Activated CD8-positive, alpha-beta T cell treated with anti-CD3 and anti-CD28 coated beads for 36 hours (primary cell): Measurements from ENCODE around the gene TCP11L2. TPM values are rescaled to one million over a fixed set of nuclear protein-coding genes. Genes with fewer than 3 reads are reported as not detected.

Experiments used
- ATAC-seq: fragments of 200-7000 bp; cut with Tn5 transposase; one replicate; pipeline ENCODE4 v1.10.0; 2021; ENCODE audit warnings: mild to moderate bottlenecking, moderate library complexity
- CTCF ChIA-PET: fragments of 350-600 bp; sonication (Branson Sonifier 250); formaldehyde crosslinking; loops from one replicate; lab custom pipeline; 2021; ENCODE audit warnings: antibody characterized with exemption; lab: Charles Lee
- POLR2A ChIA-PET: fragments of 350-600 bp; sonication (Branson Sonifier 250); formaldehyde crosslinking; loops from one replicate; lab custom pipeline; 2021; ENCODE audit warnings: antibody characterized with exemption; lab: Charles Lee
- DNase-seq: peaks from one replicate; pipeline ENCODE4 v3.0.0-alpha.2; 2020
- H3K27ac Mint-ChIP-seq: one replicate; pipeline ENCODE4 v1.8.0; 2021; ENCODE audit warnings: mild to moderate bottlenecking, mixed read lengths
- H3K27me3 Mint-ChIP-seq: one replicate; pipeline ENCODE4 v1.8.0; 2021; ENCODE audit warnings: mixed read lengths
- H3K36me3 Mint-ChIP-seq: one replicate; pipeline ENCODE4 v1.8.0; 2021; ENCODE audit warnings: low read depth, mixed read lengths
- H3K4me1 Mint-ChIP-seq: one replicate; pipeline ENCODE4 v1.8.0; 2021; ENCODE audit warnings: low read depth, mixed read lengths
- H3K4me3 Mint-ChIP-seq: one replicate; pipeline ENCODE4 v1.8.0; 2021; ENCODE audit warnings: mild to moderate bottlenecking, moderate library complexity, mixed read lengths
- H3K9me3 Mint-ChIP-seq: one replicate; pipeline ENCODE4 v1.8.0; 2021; ENCODE audit warnings: mixed read lengths
- CTCF ChIP-seq: fragments of 200-600 bp; IDR thresholded peaks from one replicate; pipeline ENCODE4 v1.8.0; 2022; ENCODE audit warnings: antibody characterized with exemption, mild to moderate bottlenecking
- intact Hi-C: fragments of 100-400 bp; cut with micrococcal nuclease; formaldehyde crosslinking; loops from one replicate; pipeline ENCODE4 v1.10.0; 2022
- total RNA-seq, 2 experiments: library from RNA; stranded (reverse); gene quantifications; one replicate each; pipeline ENCODE4 v1.2.3, GENCODE V29; 2021

Gene TCP11L2
- total RNA-seq, 2 experiments from 2014 or later = 11.9 to 13.2 TPM

- Mint-ChIP-seq H3K4me1 (no peaks in the 10 kb centered on the region), H3K27me3 (no peaks in the 10 kb centered on the region), H3K36me3 (no peaks in the 10 kb centered on the region), H3K27ac (no peak overlapping the region), H3K4me3 (no peak overlapping the region), H3K9me3 (no peaks in the 10 kb centered on the region)
- POLR2A ChIA-PET = interaction anchor here (0.8 to 1.1 kb wide), 3 partner anchors 8 to 44 kb away, joined by 3 read pairs; no protein-coding TSS in a partner anchor
- TF ChIP-seq CTCF = no peak
- DNase-seq (no peak), ATAC-seq (no peak)
- intact Hi-C loops = no loop called here
- CTCF ChIA-PET = interaction anchor here (0.8 to 1.0 kb wide), 4 partner anchors 22 to 38 kb away, joined by 3 to 4 read pairs (median 3); no protein-coding TSS in a partner anchor
Observed at GRCh38 chr12:106258226-106258625, 44.3 kb upstream of the TCP11L2 start.

GRCh38 chr12:106258935-106259334 lies 43.6 kb upstream of the TCP11L2 start:
- DNase-seq = no peak
- H3K4me3 Mint-ChIP-seq = no peak overlapping the region
- POLR2A ChIA-PET = interaction anchor here (0.8 to 1.1 kb wide), 4 partner anchors 9 to 43 kb away, joined by 3 read pairs; no protein-coding TSS in a partner anchor
- H3K4me1 Mint-ChIP-seq = no peaks in the 10 kb centered on the region
- no peak for ATAC-seq
- CTCF ChIA-PET = interaction anchor here (1.0 kb wide), 3 partner anchors 21 to 38 kb away, joined by 3 to 4 read pairs (median 3); no protein-coding TSS in a partner anchor
- H3K9me3 Mint-ChIP-seq = no peaks in the 10 kb centered on the region
- no peaks in the 10 kb centered on the region for H3K36me3 Mint-ChIP-seq
- no peak for TF ChIP-seq CTCF
- H3K27me3 Mint-ChIP-seq = no peaks in the 10 kb centered on the region
- H3K27ac Mint-ChIP-seq = no peak overlapping the region
- intact Hi-C loops = no loop called here

GRCh38 chr12:106265116-106265515 lies 37.4 kb upstream of the TCP11L2 start:
- no peak overlapping the region for H3K27ac Mint-ChIP-seq
- no peaks in the 10 kb centered on the region for H3K27me3 Mint-ChIP-seq
- no peak for ATAC-seq
- no peak for DNase-seq
- no peaks in the 10 kb centered on the region for H3K4me1 Mint-ChIP-seq
- no peaks in the 10 kb centered on the region for H3K9me3 Mint-ChIP-seq
- ChIA-PET POLR2A (no interaction called here), CTCF (interaction anchor here (1.2 kb wide), 1 partner anchor 38 kb away, joined by 4 read pairs; no protein-coding TSS in a partner anchor)
- no peak for TF ChIP-seq CTCF
- intact Hi-C loops = no loop called here
- no peaks in the 10 kb centered on the region for H3K36me3 Mint-ChIP-seq
- no peak overlapping the region for H3K4me3 Mint-ChIP-seq

- intact Hi-C loops = no loop called here
- ChIA-PET CTCF (interaction anchor here (1.4 kb wide), 1 partner anchor 41 kb away, joined by 6 read pairs; no protein-coding TSS in a partner anchor), POLR2A (interaction anchor here (0.9 kb wide), 1 partner anchor 19 kb away, joined by 3 read pairs; no protein-coding TSS in a partner anchor)
- TF ChIP-seq CTCF = no peak
- H3K4me1 Mint-ChIP-seq = no peaks in the 10 kb centered on the region
- H3K4me3 Mint-ChIP-seq = no peak overlapping the region
- DNase-seq (no peak), ATAC-seq (no peak)
- peaks cover 1% of the 10 kb centered on the region for H3K27me3 Mint-ChIP-seq
- no peak overlapping the region for H3K27ac Mint-ChIP-seq
- H3K9me3 Mint-ChIP-seq = no peaks in the 10 kb centered on the region
- no peaks in the 10 kb centered on the region for H3K36me3 Mint-ChIP-seq
Observed at GRCh38 chr12:106267535-106267934, 35.0 kb upstream of the TCP11L2 start.

- no peak for TF ChIP-seq CTCF
- ATAC-seq (no peak), DNase-seq (no peak)
- peaks cover 1% of the 10 kb centered on the region for H3K27me3 Mint-ChIP-seq
- no peaks in the 10 kb centered on the region for H3K36me3 Mint-ChIP-seq
- ChIA-PET POLR2A (no interaction called here), CTCF (interaction anchor here (1.9 kb wide), 1 partner anchor 13 kb away, joined by 4 read pairs; no protein-coding TSS in a partner anchor)
- no peak overlapping the region for H3K27ac Mint-ChIP-seq
- no peaks in the 10 kb centered on the region for H3K9me3 Mint-ChIP-seq
- no peaks in the 10 kb centered on the region for H3K4me1 Mint-ChIP-seq
- intact Hi-C loops = no loop called here
- no peak overlapping the region for H3K4me3 Mint-ChIP-seq
Observed at GRCh38 chr12:106269150-106269771, 33.3 kb upstream of the TCP11L2 start.
